HAP-1 (cell line): ENCODE measurements around the gene TRIP10.
"Not testable (repeated sequence)": the region's sequence is repeated elsewhere in the genome, so short reads cannot be mapped to it uniquely, and the experiment has no call there.

Experiments used
- DNase-seq, 2 experiments: peaks; one replicate each; pipeline ENCODE4 v3.0.0-alpha.2; 2016 to 2020; ENCODE audit warnings: low spot score in 2 of 2
- H3K27me3 ChIP-seq: fragments of 250-450 bp; sonication (Bioruptor Pico); 2 replicates; pipeline ENCODE4 v1.5.1; 2020; ENCODE audit warnings: low read depth, mild to moderate bottlenecking, moderate library complexity
- H3K36me3 ChIP-seq: fragments of 250-450 bp; sonication (Bioruptor Pico); replicated peaks from 2 replicates; pipeline ENCODE4 v1.5.1; 2020; ENCODE audit warnings: mild to moderate bottlenecking
- H3K4me1 ChIP-seq: fragments of 250-450 bp; sonication (Bioruptor Pico); 2 replicates; pipeline ENCODE4 v1.5.1; 2020; ENCODE audit warnings: mild to moderate bottlenecking
- H3K4me3 ChIP-seq: fragments of 250-450 bp; sonication (Bioruptor Pico); 2 replicates; pipeline ENCODE4 v1.5.1; 2020; ENCODE audit warnings: mild to moderate bottlenecking, moderate library complexity
- H3K9me3 ChIP-seq: fragments of 250-450 bp; sonication (Bioruptor Pico); 2 replicates; pipeline ENCODE4 v1.5.1; 2020; ENCODE audit warnings: mild to moderate bottlenecking, moderate library complexity
- in situ Hi-C: fragments of 300-500 bp; cut with MboI; formaldehyde crosslinking; loops from 3 replicates; pipeline ENCODE4 v1.14.3; 2020; ENCODE audit warnings: low sequenced_read_pairs, inconsistent platforms, mixed read lengths

TRIP10 gene

GRCh38 chr19:6706633-6706958, 32.9 kb upstream of the TRIP10 start:
- no peaks in the 10 kb centered on the region for H3K4me1 ChIP-seq
- H3K4me3 ChIP-seq = no peak overlapping the region
- no peaks in the 10 kb centered on the region for H3K27me3 ChIP-seq
- H3K9me3 ChIP-seq = no peaks in the 10 kb centered on the region
- in situ Hi-C loops = no loop called here
- no peaks in the 10 kb centered on the region for H3K36me3 ChIP-seq
- no peak for DNase-seq

GRCh38 chr19:6707011-6707657, 32.3 kb upstream of the TRIP10 start:
- in situ Hi-C loops = no loop called here
- DNase-seq = no peak
- Histone ChIP-seq H3K27me3 (no peaks in the 10 kb centered on the region), H3K36me3 (no peaks in the 10 kb centered on the region), H3K4me1 (no peaks in the 10 kb centered on the region), H3K4me3 (no peak overlapping the region), H3K9me3 (no peaks in the 10 kb centered on the region)

- H3K4me1 ChIP-seq = no peaks in the 10 kb centered on the region
Observed at GRCh38 chr19:6707658-6708018, 31.8 kb upstream of the TRIP10 start.

GRCh38 chr19:6708346-6708745, 31.1 kb upstream of the TRIP10 start:
- Histone ChIP-seq H3K4me1 (no peaks in the 10 kb centered on the region), H3K9me3 (no peaks in the 10 kb centered on the region), H3K4me3 (no peak overlapping the region), H3K36me3 (no peaks in the 10 kb centered on the region), H3K27me3 (no peaks in the 10 kb centered on the region)
- DNase-seq = no peak
- in situ Hi-C loops = no loop called here

More at GRCh38 chr19:6707658-6708018, 31.8 kb upstream of the TRIP10 start:
- in situ Hi-C loops = no loop called here
- Histone ChIP-seq H3K9me3 (no peaks in the 10 kb centered on the region), H3K4me3 (no peak overlapping the region), H3K36me3 (no peaks in the 10 kb centered on the region), H3K27me3 (no peaks in the 10 kb centered on the region)
- DNase-seq = no peak

- H3K9me3 ChIP-seq, H3K4me1 ChIP-seq, H3K4me3 ChIP-seq, DNase-seq, H3K27me3 ChIP-seq, in situ Hi-C loops, H3K36me3 ChIP-seq: not testable (repeated sequence)
Observed at GRCh38 chr19:6708913-6709312, 30.6 kb upstream of the TRIP10 start.

DNA sequence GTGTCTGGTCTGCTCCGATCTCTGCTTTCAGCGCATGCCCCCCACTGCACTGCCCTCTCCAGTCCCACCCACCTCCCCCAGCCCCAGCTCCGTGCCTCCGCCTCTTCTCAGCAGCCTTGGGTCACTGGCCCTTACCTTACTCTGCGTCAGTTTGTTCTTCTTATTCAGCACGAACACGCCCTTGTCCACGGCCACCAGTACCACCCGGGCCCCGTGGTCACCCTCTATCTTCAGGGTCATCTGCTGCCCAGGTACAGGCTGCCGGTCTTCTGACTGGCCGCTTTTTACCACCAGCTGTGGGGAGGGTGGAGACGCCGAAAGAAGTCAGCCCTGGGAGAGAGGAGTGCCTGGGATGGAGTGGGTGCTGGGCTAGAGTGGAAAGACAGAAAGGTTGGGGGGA, 29.9 kb upstream of the TRIP10 start:
- in situ Hi-C loops = no loop called here
- H3K4me3 ChIP-seq = no peak overlapping the region
- H3K4me1 ChIP-seq = no peaks in the 10 kb centered on the region
- H3K9me3 ChIP-seq = no peaks in the 10 kb centered on the region
- no peaks in the 10 kb centered on the region for H3K36me3 ChIP-seq
- H3K27me3 ChIP-seq = no peaks in the 10 kb centered on the region
- no peak for DNase-seq

GRCh38 chr19:6710273-6711077, 29.0 kb upstream of the TRIP10 start:
- Histone ChIP-seq H3K27me3 (no peaks in the 10 kb centered on the region), H3K9me3 (no peaks in the 10 kb centered on the region), H3K36me3 (no peaks in the 10 kb centered on the region), H3K4me1 (no peaks in the 10 kb centered on the region), H3K4me3 (no peak overlapping the region)
- in situ Hi-C loops = no loop called here
- DNase-seq = no peak

- no peak for DNase-seq
- no peaks in the 10 kb centered on the region for H3K36me3 ChIP-seq
- no peaks in the 10 kb centered on the region for H3K4me1 ChIP-seq
- H3K4me3 ChIP-seq = no peak overlapping the region
- in situ Hi-C loops = no loop called here
- no peaks in the 10 kb centered on the region for H3K27me3 ChIP-seq
- H3K9me3 ChIP-seq = no peaks in the 10 kb centered on the region
Observed at GRCh38 chr19:6711078-6711361, 28.5 kb upstream of the TRIP10 start.

- Histone ChIP-seq H3K27me3 (no peaks in the 10 kb centered on the region), H3K4me3 (no peak overlapping the region), H3K36me3 (no peaks in the 10 kb centered on the region), H3K4me1 (peaks cover 4% of the 10 kb centered on the region), H3K9me3 (no peaks in the 10 kb centered on the region)
- in situ Hi-C loops = no loop called here
- no peak for DNase-seq
Observed at GRCh38 chr19:6711605-6712004, 27.9 kb upstream of the TRIP10 start.

- no peak for DNase-seq
- H3K4me3 ChIP-seq = no peak overlapping the region
- H3K36me3 ChIP-seq = no peaks in the 10 kb centered on the region
- no peaks in the 10 kb centered on the region for H3K27me3 ChIP-seq
- H3K9me3 ChIP-seq = no peaks in the 10 kb centered on the region
- in situ Hi-C loops = no loop called here
- H3K4me1 ChIP-seq = peaks cover 6% of the 10 kb centered on the region
Observed at GRCh38 chr19:6712231-6712630, 27.2 kb upstream of the TRIP10 start.

DNA sequence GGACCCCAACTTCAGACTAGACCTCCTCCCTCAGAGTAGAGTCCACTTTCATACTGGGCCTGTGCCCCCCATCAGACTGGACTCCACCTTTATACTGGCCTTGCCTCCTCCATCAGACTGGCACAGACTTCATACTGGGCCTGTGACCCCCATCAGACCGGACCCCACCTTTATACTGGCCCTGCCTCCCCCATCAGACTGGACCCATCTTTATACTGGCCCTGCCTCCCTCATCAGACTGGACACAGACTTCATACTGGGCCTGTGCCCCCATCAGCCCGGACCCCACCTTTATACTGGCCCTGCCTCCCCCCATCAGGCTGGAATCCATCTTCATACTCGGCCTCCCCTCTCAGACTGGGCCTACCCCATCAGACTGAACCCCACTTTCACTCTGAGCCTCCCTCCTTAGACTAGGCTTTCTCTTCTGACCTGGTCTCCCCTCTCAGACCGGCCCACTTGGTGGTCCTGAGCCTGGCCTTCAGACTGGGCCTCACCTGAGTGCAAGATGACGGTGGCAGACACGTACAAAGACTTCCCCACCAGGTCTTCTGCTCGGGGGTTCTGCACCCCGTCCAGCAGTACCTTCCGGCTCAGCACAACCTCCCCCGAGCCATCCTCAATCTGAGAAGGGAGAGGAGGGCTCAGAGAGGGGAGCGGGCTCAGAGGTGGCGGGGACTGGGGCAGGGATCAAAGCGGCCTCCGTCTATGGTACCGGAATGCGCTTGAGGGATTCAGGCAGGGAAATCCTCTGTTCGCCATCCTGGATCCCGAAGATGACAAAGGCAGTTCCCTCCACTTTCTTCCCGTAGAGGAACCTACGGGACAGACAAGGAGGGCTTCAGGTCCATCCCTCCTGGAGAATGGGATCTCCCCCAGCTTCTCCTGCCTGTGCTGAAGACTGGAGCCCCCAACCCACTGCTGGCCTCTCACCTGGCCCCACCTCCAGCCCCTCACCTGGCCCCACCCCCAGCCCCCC, 26.5 kb upstream of the TRIP10 start:
- no peak for DNase-seq
- Histone ChIP-seq H3K27me3 (no peaks in the 10 kb centered on the region), H3K36me3 (no peaks in the 10 kb centered on the region), H3K9me3 (no peaks in the 10 kb centered on the region), H3K4me3 (no peak overlapping the region), H3K4me1 (peaks cover 6% of the 10 kb centered on the region)
- in situ Hi-C loops = no loop called here

GRCh38 chr19:6713773-6714692, 25.4 kb upstream of the TRIP10 start:
- Histone ChIP-seq H3K27me3 (no peaks in the 10 kb centered on the region), H3K4me1 (peaks cover 6% of the 10 kb centered on the region), H3K4me3 (no peak overlapping the region), H3K36me3 (no peaks in the 10 kb centered on the region), H3K9me3 (no peaks in the 10 kb centered on the region)
- in situ Hi-C loops = no loop called here
- DNase-seq = no peak

- no peaks in the 10 kb centered on the region for H3K9me3 ChIP-seq
- peaks cover 6% of the 10 kb centered on the region for H3K4me1 ChIP-seq
- DNase-seq = no peak
- H3K27me3 ChIP-seq = no peaks in the 10 kb centered on the region
- no peaks in the 10 kb centered on the region for H3K36me3 ChIP-seq
- in situ Hi-C loops = no loop called here
- H3K4me3 ChIP-seq = no peak overlapping the region
Observed at GRCh38 chr19:6714749-6715555, 24.5 kb upstream of the TRIP10 start.
